ENCODE measurements around the gene BCAS4. TPM values are rescaled to one million over a fixed set of nuclear protein-coding genes. Genes with fewer than 3 reads are reported as not detected.

Gene BCAS4
- total RNA-seq, 4 donors from 2014 or later, result 6.6 to 15.7 (median 13.1) TPM

GRCh38 chr20:50783903-50784302 is 11.0 kb upstream of the BCAS4 start:
- no peak for DNase-seq
- TF ChIP-seq POLR2A (IDR thresholded peaks at IDR 0.05), result no peak
- intact Hi-C loops (cut with DNase I), result no loop called here
- Histone ChIP-seq H3K36me3 (no peaks in the 10 kb centered on the region), H3K4me1 (no peaks in the 10 kb centered on the region), H3K4me3 (replicated peaks in 1 of 3) (no peak overlapping the region), H3K9me3 (no peaks in the 10 kb centered on the region), H3K27ac (no peak overlapping the region), H3K27me3 (no peaks in the 10 kb centered on the region)
- WGBS, 2 donors, result 86 to 87% methylated on average over 6 of the region's 6 CpGs

- no peak for DNase-seq
- Histone ChIP-seq H3K9me3 (no peaks in the 10 kb centered on the region), H3K27me3 (no peaks in the 10 kb centered on the region), H3K4me1 (no peaks in the 10 kb centered on the region), H3K4me3 (replicated peaks in 1 of 3) (no peak overlapping the region), H3K27ac (no peak overlapping the region), H3K36me3 (no peaks in the 10 kb centered on the region)
- TF ChIP-seq, protein P1, sequence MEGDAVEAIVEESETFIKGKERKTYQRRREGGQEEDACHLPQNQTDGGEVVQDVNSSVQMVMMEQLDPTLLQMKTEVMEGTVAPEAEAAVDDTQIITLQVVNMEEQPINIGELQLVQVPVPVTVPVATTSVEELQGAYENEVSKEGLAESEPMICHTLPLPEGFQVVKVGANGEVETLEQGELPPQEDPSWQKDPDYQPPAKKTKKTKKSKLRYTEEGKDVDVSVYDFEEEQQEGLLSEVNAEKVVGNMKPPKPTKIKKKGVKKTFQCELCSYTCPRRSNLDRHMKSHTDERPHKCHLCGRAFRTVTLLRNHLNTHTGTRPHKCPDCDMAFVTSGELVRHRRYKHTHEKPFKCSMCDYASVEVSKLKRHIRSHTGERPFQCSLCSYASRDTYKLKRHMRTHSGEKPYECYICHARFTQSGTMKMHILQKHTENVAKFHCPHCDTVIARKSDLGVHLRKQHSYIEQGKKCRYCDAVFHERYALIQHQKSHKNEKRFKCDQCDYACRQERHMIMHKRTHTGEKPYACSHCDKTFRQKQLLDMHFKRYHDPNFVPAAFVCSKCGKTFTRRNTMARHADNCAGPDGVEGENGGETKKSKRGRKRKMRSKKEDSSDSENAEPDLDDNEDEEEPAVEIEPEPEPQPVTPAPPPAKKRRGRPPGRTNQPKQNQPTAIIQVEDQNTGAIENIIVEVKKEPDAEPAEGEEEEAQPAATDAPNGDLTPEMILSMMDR (IDR thresholded peaks at IDR 0.05), result no peak
- TF ChIP-seq POLR2A (IDR thresholded peaks at IDR 0.05), result no peak
- intact Hi-C loops (cut with DNase I), result no loop called here
- 88 to 92% methylated on average over 4 of the region's 4 CpGs for WGBS, 2 donors
Observed at GRCh38 chr20:50784464-50784863, 10.4 kb upstream of the BCAS4 start.

DNA sequence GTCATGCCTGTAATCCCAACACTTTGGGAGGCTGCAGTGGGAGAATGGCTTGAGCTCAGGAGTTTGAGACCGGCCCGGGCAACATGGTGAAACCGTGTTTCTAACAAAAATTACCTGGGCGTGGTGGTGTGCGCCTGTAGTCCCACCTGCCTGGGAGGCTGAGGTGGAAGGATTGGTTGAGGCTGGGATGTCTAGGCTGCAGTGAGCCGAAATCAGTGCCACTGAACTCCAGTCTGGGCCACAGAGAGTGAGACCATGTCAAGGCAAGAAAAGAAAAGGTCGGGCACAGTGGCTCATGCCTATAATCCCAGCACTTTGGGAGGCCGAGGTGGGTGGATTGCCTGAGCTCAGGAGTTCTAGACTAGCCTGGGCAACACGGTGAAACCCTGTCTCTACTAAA is 8.2 kb upstream of the BCAS4 start:
- 97 to 98% methylated on average over 9 of the region's 9 CpGs for WGBS, 2 donors

DNA sequence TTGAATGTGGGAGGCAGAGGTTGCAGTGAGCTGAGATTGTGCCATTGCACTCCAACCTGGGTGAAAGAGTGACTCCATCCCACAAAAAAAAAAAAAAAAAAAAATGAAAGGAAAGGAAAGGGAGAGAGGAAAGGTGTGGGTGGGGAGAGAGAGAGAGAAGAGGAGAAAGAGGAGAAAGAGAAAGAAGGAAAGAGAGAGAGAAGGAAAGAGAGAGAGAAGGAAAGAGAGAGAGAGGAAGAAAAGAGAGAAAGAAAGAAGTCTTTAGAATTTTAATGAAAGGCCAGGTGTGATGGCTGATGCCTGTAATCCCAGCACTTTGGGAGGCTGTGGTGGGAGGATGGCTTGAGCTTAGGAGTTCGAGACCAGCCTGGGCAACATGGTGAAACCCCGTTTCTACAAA is 7.7 kb upstream of the BCAS4 start:
- Histone ChIP-seq H3K36me3 (no peaks in the 10 kb centered on the region), H3K4me3 (replicated peaks in 1 of 3) (no peak overlapping the region), H3K27me3 (no peaks in the 10 kb centered on the region), H3K9me3 (no peaks in the 10 kb centered on the region), H3K27ac (no peak overlapping the region), H3K4me1 (peaks cover 0 to 12% of the 10 kb centered on the region in 2 donors)
- intact Hi-C loops (cut with DNase I), result no loop called here
- TF ChIP-seq, protein P1 (IDR thresholded peaks at IDR 0.05), result no peak
- TF ChIP-seq POLR2A (IDR thresholded peaks at IDR 0.05), result no peak
- 93 to 97% methylated on average over 2 of the region's 2 CpGs for WGBS, 2 donors
- DNase-seq, result no peak

More for the DNA sequence above, 8.2 kb upstream of the BCAS4 start:
- no peak overlapping the region for H3K4me3 ChIP-seq (replicated peaks in 1 of 3)
- TF ChIP-seq, protein P1 (IDR thresholded peaks at IDR 0.05), result no peak
- TF ChIP-seq POLR2A (IDR thresholded peaks at IDR 0.05), result no peak
- intact Hi-C loops (cut with DNase I), result no loop called here
- no peaks in the 10 kb centered on the region for H3K27me3 ChIP-seq
- H3K27ac ChIP-seq, result no peak overlapping the region
- H3K9me3 ChIP-seq, result no peaks in the 10 kb centered on the region
- H3K36me3 ChIP-seq, result no peaks in the 10 kb centered on the region
- peaks cover 0 to 12% of the 10 kb centered on the region in 2 donors for H3K4me1 ChIP-seq
- DNase-seq, result no peak

GRCh38 chr20:50788045-50788991 is 6.5 kb upstream of the BCAS4 start:
- H3K4me3 ChIP-seq (replicated peaks in 1 of 3), result no peak overlapping the region
- H3K36me3 ChIP-seq, result no peaks in the 10 kb centered on the region
- peaks cover 0 to 12% of the 10 kb centered on the region in 2 donors for H3K4me1 ChIP-seq
- TF ChIP-seq, protein P1 (IDR thresholded peaks at IDR 0.05), result peak in 3 of 6 experiments; percentile 28 to 30 (median 28)
- no peak for TF ChIP-seq POLR2A (IDR thresholded peaks at IDR 0.05)
- 50 to 52% methylated on average over 18 of the region's 18 CpGs for WGBS, 2 donors
- DNase-seq, result peak in 1 of 2 donors; percentile 26
- intact Hi-C loops (cut with DNase I), result no loop called here
- H3K27ac ChIP-seq, result peak overlapping the region in 2 of 3 donors; percentile 4 to 43
- H3K27me3 ChIP-seq, result no peaks in the 10 kb centered on the region
- no peaks in the 10 kb centered on the region for H3K9me3 ChIP-seq

Data from thyroid gland (tissue), 4 donors.